Mononuclear cell (primary cell): Measurements from ENCODE around the gene AGAP1. TPM values are rescaled to one million over a fixed set of nuclear protein-coding genes. Genes with fewer than 3 reads are reported as not detected.

Experiments
- H3K27me3 ChIP-seq: 2 replicates; pipeline ENCODE4 v1.6.0; 2011; ENCODE audit warnings: low read length, control low read depth; ENCODE audit not compliant: insufficient read depth
- H3K4me1 ChIP-seq: 2 replicates; pipeline ENCODE4 v1.5.1; 2011; ENCODE audit warnings: mild to moderate bottlenecking, low read length, control low read depth; ENCODE audit not compliant: insufficient read depth
- H3K4me3 ChIP-seq: 2 replicates; pipeline ENCODE4 v1.5.1; 2011; ENCODE audit warnings: mild to moderate bottlenecking, low read length, moderate library complexity
- H3K9me3 ChIP-seq: 2 replicates; pipeline ENCODE4 v1.5.1; 2011; ENCODE audit warnings: low read depth, mild to moderate bottlenecking, control low read depth, low read length
- total RNA-seq: library from RNA; depleted of rRNA; stranded (reverse); fragments of >200 nt; gene quantifications from one replicate; pipeline ENCODE4 v1.2.3, GENCODE V29; 2012

Gene AGAP1
- total RNA-seq, 1 donor, result 2.7 TPM

DNA sequence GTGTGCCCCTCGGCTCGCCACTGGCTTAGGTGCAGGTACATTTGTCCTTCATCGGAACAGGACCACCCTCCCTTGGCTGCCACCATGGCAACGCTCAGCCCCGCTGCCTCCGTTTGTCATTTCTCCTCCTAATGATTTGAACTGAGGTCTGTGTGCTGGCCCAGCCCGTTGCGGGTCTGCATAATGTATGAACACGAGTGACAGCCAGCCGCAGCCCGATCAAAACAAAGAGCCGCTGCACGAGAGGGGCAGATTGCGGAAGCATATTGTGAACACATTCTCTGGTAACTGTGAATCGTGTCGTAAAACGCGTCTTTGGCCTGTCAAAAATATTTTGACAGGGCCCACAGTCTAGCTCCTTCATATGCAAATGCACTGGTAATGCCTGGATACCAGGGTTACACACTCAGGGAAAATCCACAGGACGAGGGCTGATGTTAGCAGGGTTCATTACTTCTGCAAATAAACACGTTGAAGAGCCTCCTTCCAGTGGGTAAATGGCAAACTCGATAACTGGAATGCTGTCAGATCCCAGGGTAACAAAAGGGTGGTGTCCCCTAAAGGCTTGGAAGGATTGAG, 137.0 kb downstream of the AGAP1 start:
- no peaks in the 10 kb centered on the region for H3K9me3 ChIP-seq
- no peak overlapping the region for H3K4me3 ChIP-seq
- H3K27me3 ChIP-seq, result no peaks in the 10 kb centered on the region

DNA sequence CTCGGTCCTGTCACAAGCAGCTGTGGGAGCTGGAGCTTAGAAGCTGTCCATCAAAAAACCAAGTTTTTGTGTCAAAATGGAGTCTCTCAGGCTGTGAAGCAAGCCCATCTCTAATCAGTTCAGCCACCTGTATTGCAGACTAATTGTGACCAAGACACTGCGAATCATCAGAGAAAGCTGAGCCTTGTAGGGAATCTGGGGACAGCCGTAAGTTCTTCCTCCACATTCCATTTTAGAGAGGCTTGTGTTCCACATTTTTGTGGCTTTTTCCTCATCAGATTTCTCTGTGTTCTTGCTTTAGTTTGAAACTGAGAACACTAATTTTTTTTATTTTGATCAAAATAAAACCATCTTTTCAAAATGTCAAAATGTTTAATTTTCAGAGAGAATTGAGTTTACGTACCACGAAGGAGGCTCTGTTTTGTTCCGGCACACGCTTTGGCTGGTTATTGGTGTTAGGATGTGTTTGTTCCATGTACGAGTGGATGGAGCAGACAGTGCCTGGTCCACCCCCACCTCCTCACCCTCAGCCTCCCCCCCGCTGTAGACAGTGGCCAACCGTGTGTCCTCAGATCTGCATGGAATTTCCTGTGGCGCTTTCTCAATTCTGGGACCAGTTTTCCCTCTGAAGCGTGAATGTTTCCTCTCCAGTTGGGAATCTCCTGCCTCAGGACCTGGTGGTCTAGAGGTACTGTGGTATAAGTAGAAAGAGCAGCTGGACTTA, 140.8 kb downstream of the AGAP1 start:
- Histone ChIP-seq H3K9me3 (no peaks in the 10 kb centered on the region), H3K27me3 (no peaks in the 10 kb centered on the region), H3K4me1 (no peaks in the 10 kb centered on the region), H3K4me3 (no peak overlapping the region)

More for the DNA sequence above, 137.0 kb downstream of the AGAP1 start:
- H3K4me1 ChIP-seq, result no peaks in the 10 kb centered on the region

DNA sequence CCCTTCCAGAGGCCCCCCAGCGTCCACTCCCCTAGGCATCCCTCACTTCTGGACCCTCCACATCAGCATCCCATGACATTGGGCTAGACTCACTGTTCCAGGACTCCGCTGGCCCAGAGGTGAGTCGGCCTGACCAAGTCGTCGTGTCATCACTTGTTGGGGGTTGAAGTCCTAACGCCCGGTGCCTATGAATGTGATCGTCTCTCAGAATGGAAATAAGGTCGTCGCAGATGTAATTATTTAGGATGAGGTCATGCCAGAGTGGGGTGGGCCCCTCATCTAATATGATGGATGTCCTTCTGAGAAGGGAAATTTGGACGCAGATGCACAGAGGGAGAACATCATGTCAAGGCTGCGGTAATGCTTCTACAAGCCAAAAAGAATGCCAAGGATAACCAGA, 142.7 kb downstream of the AGAP1 start:
- Histone ChIP-seq H3K4me1 (no peaks in the 10 kb centered on the region), H3K9me3 (no peaks in the 10 kb centered on the region), H3K27me3 (no peaks in the 10 kb centered on the region), H3K4me3 (no peak overlapping the region)

DNA sequence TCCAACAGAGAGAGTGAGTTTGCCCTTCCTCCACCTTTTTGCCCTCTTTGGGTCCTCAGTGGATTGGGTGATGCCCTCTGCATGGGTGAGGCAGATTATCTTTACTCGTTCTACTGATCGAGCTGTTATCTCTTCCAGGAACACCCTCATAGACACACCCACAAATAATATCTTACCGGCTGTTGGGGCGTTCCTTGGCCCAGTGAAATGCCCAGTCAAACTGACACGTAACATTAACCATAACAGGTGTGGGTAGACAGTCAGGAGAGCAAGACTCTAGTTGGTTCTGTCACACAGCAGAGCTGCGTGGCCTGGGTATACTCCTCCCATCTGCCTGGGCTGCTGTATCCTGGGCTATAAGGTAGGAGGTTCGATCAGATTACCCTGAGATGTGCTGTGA, 144.1 kb downstream of the AGAP1 start:
- H3K4me3 ChIP-seq, result no peak overlapping the region
- H3K9me3 ChIP-seq, result no peaks in the 10 kb centered on the region
- H3K4me1 ChIP-seq, result no peaks in the 10 kb centered on the region
- no peaks in the 10 kb centered on the region for H3K27me3 ChIP-seq

DNA sequence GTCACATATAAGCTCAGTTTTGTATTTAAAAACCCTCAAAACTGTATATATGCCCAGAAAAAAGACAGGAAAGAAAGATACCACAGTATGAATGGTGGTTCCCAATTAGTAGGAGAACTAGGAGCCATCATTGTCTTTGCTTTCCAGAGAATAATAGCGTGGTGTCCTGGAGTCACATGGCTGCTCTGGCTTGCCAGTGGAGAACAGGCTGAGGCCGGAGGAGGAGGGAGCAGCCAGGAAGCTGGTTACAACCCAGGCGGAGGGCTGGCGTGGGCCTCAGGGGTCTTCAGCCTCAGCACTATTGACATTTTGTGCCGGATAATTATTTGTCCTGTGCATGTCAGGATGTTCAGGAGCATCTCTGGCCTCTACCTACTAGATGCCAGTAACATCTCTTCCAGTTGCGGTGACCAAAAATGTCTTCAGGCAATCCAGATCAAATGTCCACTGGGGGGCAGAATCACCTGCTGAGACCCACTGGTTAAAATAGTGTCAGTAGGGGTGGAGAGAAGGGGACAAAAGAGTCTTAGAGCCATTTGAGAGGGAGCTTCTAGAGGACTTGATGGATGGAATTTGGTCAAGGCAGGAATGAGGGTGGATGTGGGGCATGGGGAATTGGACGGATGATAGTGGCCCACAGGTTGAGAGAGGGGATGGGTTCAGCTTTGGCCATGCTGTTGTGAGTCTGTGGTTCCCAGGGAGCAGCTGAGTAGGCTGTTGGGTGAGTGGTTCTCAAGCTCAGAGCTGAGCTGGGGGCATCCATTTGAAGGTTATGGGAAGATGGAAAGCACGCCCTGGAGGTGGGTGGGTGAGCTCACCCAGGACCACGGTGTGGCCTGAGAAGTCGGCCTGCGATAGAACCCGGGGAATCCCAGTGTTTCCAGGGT, 144.9 kb downstream of the AGAP1 start:
- Histone ChIP-seq H3K4me3 (no peak overlapping the region), H3K27me3 (no peaks in the 10 kb centered on the region), H3K9me3 (no peaks in the 10 kb centered on the region), H3K4me1 (no peaks in the 10 kb centered on the region)

DNA sequence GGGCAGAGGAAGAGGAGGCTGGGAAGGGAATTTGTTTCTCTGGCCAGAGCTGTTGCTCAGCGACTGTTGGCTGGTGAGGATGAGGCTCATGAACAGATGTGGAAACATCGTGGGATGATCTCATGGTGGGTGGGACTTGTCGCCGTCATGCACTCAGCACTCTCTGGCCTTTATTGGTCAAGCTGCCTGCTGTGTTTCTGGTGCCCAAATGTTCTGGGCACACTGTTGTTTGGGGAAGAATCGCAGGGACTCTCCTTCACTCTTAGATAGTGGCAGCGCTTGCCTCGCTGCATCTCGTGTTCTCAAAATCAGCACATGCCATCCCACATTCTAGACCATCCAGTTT, 145.6 kb downstream of the AGAP1 start:
- Histone ChIP-seq H3K4me3 (no peak overlapping the region), H3K27me3 (no peaks in the 10 kb centered on the region), H3K9me3 (no peaks in the 10 kb centered on the region), H3K4me1 (no peaks in the 10 kb centered on the region)

DNA sequence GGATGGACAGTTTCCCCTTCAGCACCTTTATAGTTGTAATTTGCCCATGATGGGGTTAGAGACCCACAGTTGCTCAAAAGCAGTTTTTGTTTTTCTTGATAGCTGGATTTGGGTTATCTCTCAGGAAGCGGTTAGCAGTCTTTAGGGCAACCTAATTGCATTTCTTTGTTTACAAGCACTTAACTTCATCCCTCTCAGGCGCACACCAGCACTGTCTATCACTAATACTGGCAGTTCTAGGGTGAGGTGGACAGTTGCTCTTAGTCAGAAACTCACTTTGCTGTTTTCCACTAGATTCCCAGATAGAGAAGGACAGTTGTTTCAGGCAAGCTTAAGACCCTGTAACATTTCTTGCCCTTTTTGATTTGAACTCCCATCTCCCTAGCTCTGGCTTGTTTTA, 146.0 kb downstream of the AGAP1 start:
- Histone ChIP-seq H3K9me3 (no peaks in the 10 kb centered on the region), H3K4me3 (no peak overlapping the region), H3K4me1 (no peaks in the 10 kb centered on the region), H3K27me3 (no peaks in the 10 kb centered on the region)

DNA sequence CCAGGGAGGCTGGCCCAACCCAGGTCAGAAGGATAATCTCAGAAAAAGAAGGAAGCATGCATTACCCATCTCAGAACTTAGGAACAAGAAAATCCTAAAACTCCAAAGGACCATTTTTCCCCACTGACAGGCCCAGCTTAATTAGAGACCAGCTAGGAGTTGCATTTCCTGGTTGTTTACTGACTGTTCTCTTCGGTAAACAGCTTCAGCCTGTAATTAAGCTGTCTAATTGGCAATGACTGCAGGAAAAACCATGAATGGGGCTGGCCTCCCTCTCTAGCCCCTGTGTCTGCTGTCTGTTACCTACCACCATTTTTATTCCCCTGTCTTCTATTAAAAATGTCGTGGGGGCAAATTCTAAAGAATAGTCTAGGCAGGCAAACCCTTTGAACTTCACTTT, 146.5 kb downstream of the AGAP1 start:
- no peaks in the 10 kb centered on the region for H3K9me3 ChIP-seq
- no peaks in the 10 kb centered on the region for H3K27me3 ChIP-seq
- H3K4me1 ChIP-seq, result no peaks in the 10 kb centered on the region
- H3K4me3 ChIP-seq, result no peak overlapping the region

DNA sequence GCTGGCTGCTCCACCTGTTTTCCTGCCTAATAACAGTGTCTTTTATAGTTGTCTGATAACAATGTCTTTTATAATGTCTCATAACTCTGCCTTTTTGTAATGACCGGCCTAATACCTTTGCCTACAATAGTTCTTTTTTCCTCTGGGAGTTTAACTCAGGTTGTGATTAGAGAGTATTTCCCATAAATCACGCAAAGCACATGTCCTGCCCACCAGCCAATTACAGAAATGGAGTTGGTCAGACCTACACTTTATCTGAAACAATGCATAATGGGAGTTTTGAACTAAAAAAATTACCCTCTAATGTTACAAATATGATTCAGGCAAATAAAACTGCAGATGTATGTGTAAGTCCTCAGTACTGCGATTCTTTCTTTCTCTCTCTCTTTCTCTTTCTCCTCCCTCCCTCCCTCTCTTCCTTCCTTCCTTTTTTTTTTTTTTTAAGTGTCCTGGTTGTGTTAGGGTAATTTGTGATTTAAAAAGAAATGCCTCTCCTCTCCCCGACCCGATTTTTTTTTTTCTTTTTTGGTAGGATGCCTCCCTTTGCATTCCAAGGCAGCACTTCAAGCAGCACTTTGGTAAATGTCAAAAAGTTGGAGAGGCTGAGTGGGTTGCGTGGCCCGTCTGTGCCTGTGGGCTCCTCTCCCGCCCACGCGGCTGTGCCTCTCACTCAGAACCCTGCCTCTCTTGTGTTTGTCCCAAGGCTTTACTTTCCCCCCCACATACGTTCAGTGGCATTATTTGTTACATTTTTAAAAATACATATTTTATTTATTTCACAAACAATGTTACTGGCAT, 147.3 kb downstream of the AGAP1 start:
- Histone ChIP-seq H3K4me1 (no peaks in the 10 kb centered on the region), H3K4me3 (no peak overlapping the region), H3K9me3 (no peaks in the 10 kb centered on the region), H3K27me3 (no peaks in the 10 kb centered on the region)

DNA sequence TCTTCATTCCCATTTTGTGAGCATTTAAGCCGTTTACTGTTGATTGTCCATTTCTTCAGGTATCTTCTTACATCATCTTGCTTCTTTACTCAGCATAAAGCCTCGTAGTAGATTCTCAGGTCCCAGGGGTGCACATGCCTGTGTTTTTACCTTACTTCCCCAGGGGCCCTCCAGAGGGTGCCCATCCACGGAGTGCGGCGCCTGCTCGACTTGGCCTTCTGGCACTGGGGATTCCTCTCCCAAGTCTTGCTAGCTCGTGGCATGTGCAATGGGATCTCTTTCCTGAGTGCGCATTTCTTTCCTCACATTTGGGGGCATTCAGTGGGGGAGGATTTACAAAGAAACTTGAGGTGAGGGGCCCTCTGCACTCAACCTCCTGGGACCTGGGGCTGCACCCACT, 148.1 kb downstream of the AGAP1 start:
- Histone ChIP-seq H3K4me1 (no peaks in the 10 kb centered on the region), H3K4me3 (no peak overlapping the region), H3K27me3 (no peaks in the 10 kb centered on the region), H3K9me3 (no peaks in the 10 kb centered on the region)

DNA sequence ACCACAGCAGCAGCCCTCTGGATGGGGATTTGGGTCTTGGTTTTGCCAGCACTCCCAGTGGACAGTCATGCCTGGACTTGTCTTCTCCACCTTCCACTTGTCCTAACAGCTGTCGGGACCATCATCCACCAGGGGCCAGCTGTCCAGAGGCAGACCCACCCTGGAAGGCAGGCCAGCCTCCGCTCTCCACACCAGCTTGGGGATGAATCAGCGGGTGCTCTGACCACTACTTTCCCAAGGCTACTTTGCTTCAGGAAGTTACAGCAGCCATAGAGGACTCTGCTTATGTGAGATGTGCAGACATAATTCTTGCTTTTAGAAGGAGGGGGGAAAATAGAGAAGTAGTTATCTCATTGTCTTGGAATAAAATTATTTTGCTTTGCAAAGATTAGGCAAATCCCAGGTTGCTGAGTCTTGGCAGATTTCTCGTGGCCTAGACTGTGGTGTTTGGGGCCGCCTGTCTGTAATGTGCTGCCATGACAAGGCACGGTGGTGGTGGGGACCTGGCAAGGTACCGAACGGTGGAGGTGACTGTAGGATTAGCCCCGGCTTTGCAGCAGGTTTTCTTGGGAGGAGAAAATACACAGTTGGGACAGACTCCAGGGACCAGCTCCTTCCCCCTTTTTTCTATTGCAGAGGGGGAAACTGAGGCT, 148.7 kb downstream of the AGAP1 start:
- no peaks in the 10 kb centered on the region for H3K4me1 ChIP-seq
- H3K27me3 ChIP-seq, result no peaks in the 10 kb centered on the region
- H3K9me3 ChIP-seq, result no peaks in the 10 kb centered on the region
- no peak overlapping the region for H3K4me3 ChIP-seq

DNA sequence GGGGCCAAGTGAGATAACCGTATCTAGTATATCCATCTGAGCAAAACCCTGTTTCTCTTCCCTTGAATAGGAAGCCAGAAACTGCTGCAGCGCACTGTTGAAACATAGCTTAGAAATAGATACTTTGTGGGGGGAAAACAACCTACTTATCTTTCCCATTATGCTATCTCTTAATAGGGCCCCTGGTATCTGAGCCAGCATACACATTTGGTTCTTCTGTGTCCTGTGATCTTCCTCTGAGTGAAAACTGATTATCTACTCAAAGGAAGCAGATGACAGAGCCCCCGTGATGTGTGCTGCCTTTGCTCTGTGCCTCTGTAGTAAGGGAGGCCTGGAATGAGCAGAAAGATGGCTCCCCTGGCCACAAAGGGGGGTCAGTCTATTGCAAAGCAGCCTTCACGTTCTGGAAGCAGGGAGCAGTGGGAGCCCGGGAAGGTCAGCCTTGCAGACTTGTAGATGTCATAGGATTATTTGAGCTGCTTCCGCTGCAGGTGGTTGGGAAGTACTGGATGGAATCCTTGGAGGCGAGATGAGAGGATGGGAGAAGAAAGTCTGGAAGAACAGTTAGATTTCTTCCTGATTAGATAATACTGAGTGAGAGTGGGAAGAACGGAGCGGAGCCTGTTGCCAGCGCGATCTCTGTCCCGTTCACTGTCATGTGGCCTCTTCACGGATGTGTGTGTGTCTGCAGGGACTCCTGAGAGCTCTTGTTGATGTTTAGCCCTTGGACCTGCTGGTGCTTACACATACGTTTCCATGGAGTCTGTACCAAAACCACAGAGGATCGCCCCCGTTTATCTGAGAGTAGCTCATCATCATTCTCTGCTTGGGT, 150.1 kb downstream of the AGAP1 start:
- Histone ChIP-seq H3K27me3 (no peaks in the 10 kb centered on the region), H3K9me3 (no peaks in the 10 kb centered on the region), H3K4me3 (no peak overlapping the region), H3K4me1 (no peaks in the 10 kb centered on the region)

DNA sequence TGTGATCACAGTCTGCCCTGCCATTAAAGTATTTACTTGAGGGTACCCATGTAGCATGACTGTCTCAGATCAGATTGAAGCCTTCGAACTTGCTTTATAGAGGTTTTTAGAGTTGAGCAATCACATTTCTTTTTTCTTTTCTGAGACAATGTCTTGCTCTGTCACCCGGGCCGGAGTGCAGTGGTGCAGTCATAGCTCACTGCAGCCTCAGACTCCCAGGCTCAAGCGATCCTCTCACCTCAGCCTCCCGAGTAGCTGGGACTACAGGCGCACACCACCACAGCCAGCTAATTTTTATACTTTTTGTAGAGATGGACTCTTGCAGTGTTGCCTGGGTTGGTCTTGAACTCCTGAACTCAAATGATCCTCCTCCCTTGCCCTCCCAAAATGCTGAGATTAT, 153.4 kb downstream of the AGAP1 start:
- H3K27me3 ChIP-seq, result no peaks in the 10 kb centered on the region
- H3K9me3 ChIP-seq, result no peaks in the 10 kb centered on the region
- no peaks in the 10 kb centered on the region for H3K4me1 ChIP-seq
- H3K4me3 ChIP-seq, result no peak overlapping the region

DNA sequence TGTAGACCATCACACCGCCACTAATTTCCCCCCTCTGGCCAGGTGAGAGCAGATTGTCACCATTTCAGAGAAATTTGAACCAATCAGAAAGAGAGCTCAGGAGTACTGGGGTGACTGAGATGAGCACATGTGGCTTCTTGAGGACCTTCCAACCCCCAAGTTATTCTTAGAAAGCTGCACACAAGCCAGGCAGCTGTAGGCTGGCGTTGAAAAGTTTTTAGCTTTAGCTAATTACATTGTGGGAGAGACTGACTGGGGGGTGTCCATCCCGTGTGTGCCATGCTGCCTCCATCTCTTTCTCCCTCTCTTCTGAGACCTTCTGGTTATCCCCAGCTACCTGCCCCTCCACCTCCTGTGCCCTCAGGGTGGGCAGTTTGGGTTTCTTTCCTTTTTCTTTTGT, 154.0 kb downstream of the AGAP1 start:
- H3K27me3 ChIP-seq, result no peaks in the 10 kb centered on the region
- H3K9me3 ChIP-seq, result no peaks in the 10 kb centered on the region
- H3K4me1 ChIP-seq, result no peaks in the 10 kb centered on the region
- H3K4me3 ChIP-seq, result no peak overlapping the region
